Activated naive CD8-positive, alpha-beta T cell (primary cell): Measurements from ENCODE around the gene MICALL2.

Experiments
- H3K27ac Mint-ChIP-seq: one replicate; pipeline ENCODE4 v1.8.0; 2021; ENCODE audit warnings: mixed read lengths
- H3K27me3 Mint-ChIP-seq: one replicate; pipeline ENCODE4 v1.8.0; 2021; ENCODE audit warnings: mixed read lengths
- H3K36me3 Mint-ChIP-seq: one replicate; pipeline ENCODE4 v1.8.0; 2021; ENCODE audit warnings: mixed read lengths
- H3K4me1 Mint-ChIP-seq: one replicate; pipeline ENCODE4 v1.8.0; 2021; ENCODE audit warnings: low read depth, mixed read lengths
- H3K4me3 Mint-ChIP-seq: one replicate; pipeline ENCODE4 v1.8.0; 2021; ENCODE audit warnings: mild to moderate bottlenecking, mixed read lengths
- H3K9me3 Mint-ChIP-seq: one replicate; pipeline ENCODE4 v1.8.0; 2021; ENCODE audit warnings: low read depth, mixed read lengths

MICALL2 gene

GRCh38 chr7:1496531-1497292 is 37.4 kb upstream of the MICALL2 start:
- no peaks in the 10 kb centered on the region for H3K27me3 Mint-ChIP-seq
- no peak overlapping the region for H3K27ac Mint-ChIP-seq
- H3K9me3 Mint-ChIP-seq, result no peaks in the 10 kb centered on the region
- H3K4me1 Mint-ChIP-seq, result peaks cover 6% of the 10 kb centered on the region
- no peak overlapping the region for H3K4me3 Mint-ChIP-seq
- H3K36me3 Mint-ChIP-seq, result peaks cover 2% of the 10 kb centered on the region

GRCh38 chr7:1495564-1496242 is 36.4 kb upstream of the MICALL2 start:
- H3K27me3 Mint-ChIP-seq, result no peaks in the 10 kb centered on the region
- H3K36me3 Mint-ChIP-seq, result peaks cover 2% of the 10 kb centered on the region
- H3K4me3 Mint-ChIP-seq, result no peak overlapping the region
- peaks cover 2% of the 10 kb centered on the region for H3K4me1 Mint-ChIP-seq
- H3K9me3 Mint-ChIP-seq, result no peaks in the 10 kb centered on the region
- H3K27ac Mint-ChIP-seq, result no peak overlapping the region

DNA sequence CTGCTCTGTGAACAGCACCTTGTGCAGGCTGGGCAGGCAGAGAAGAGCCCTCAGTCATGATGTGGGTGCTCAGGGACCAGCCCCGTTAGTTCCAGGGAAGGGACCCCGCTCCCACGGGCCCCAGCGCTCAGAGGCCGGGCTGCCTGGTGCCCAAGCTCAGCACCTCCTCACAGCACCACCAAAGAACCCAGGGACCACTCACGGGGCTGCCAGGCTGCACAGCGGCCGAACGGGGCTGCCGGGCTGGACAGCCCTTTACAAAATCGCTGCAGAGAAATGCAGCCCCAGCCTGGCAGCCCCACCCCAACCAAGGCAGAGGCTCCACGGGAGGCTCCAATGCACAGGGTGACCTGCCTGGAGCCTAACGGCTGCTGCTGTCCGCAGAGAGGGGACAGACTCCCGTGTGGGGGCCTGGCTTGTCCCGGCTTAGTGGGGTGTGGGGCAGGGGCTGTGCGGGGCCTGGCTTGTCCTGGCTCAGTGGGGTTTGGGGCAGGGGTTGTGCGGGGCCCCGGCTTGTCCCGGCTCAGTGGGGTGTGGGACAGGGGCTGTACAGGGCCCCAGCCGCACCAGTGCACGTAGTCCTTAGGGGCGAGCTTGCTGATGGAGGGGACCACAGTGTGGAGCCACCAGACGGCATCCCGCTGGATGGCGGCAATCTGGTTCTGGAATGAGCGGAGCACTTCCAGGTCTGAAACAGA is 35.7 kb upstream of the MICALL2 start:
- Mint-ChIP-seq H3K27ac (no peak overlapping the region), H3K4me1 (peaks cover 2% of the 10 kb centered on the region), H3K27me3 (no peaks in the 10 kb centered on the region), H3K4me3 (no peak overlapping the region), H3K9me3 (no peaks in the 10 kb centered on the region), H3K36me3 (peaks cover 2% of the 10 kb centered on the region)

DNA sequence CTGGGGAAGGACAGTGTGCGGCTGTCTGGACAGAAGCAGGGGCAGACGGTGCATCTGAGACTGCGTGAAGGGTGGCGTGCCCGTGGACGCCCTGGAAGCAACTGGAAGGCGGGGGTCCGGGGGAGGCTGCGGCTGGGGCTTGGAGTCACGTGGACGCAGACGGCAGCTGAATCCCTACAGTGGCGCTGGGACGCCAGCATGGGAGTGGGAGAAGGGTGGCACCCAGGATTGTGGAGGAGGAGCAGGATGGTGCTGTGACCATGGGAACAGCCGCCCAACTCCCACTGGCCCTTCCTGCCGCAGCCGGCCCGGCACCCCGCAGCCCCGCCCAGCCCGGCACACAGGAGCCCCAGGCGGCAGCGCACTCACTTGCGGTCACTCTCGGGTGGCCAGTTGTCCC is 35.2 kb upstream of the MICALL2 start:
- Mint-ChIP-seq H3K36me3 (peaks cover 2% of the 10 kb centered on the region), H3K4me3 (no peak overlapping the region), H3K9me3 (no peaks in the 10 kb centered on the region), H3K27me3 (no peaks in the 10 kb centered on the region), H3K27ac (no peak overlapping the region), H3K4me1 (peaks cover 2% of the 10 kb centered on the region)

DNA sequence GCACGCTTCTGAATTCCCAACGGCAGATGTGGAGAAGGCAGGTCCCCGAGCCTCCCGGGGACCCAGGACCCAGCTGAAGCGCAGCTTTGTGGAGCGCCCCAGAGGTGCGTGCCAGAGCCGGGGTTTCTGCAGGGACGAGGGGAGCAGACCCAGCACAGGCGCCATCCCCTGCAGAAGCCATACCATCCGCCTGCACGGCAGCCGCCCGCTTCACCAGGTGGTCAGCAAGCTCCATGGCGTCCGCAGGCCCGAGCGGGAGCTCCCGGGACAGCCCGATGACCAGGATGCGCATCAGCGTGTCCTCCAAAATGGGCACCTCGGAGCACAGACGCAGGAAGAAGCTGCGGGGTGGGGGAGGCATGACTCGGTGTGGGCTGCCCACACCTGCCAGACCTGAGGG is 34.3 kb upstream of the MICALL2 start:
- Mint-ChIP-seq H3K27ac (no peak overlapping the region), H3K36me3 (peaks cover 2% of the 10 kb centered on the region), H3K9me3 (no peaks in the 10 kb centered on the region), H3K4me1 (peaks cover 2% of the 10 kb centered on the region), H3K4me3 (no peak overlapping the region), H3K27me3 (no peaks in the 10 kb centered on the region)

DNA sequence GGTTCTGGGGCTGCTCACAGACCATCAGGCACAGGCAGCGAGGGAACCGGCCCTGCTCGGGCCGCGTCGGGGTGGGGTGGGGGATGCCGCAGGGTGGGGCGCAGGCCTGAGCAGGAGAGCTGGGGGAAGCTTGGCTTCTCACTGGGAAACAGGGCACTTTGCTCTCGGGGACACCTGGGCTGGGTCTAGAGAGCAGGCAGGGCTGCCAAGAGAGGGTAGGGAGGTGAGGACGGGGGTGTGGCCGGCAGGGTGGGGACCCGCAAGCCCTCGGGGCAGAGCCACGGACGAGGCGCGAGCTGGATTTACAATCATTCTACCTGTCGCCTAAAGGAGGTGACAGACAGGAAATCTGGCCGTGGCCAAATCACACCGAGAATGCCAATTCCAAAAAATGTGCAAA is 33.9 kb upstream of the MICALL2 start:
- Mint-ChIP-seq H3K4me3 (no peak overlapping the region), H3K27me3 (no peaks in the 10 kb centered on the region), H3K9me3 (no peaks in the 10 kb centered on the region), H3K36me3 (peaks cover 2% of the 10 kb centered on the region), H3K27ac (no peak overlapping the region), H3K4me1 (peaks cover 2% of the 10 kb centered on the region)

DNA sequence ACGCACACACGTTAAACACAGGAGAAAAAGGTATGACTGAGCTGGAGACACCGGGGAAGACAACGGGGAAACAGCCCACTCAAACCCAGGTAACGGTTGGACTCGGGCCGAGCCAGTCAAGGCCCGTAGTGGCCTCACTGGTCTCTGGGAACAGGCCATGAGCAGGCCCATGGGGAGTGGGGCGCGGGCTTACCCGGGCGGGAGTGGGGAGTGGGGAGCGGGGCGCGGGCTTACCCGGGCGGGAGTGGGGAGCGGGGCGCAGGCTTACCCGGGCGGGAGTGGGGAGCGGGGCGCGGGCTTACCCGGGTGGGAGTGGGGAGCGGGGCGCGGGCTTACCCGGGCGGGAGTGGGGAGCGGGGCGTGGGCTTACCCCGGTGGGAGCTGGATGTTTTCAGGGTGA is 33.4 kb upstream of the MICALL2 start:
- no peaks in the 10 kb centered on the region for H3K27me3 Mint-ChIP-seq
- H3K36me3 Mint-ChIP-seq, result peaks cover 2% of the 10 kb centered on the region
- H3K27ac Mint-ChIP-seq, result no peak overlapping the region
- H3K4me3 Mint-ChIP-seq, result no peak overlapping the region
- H3K4me1 Mint-ChIP-seq, result peaks cover 2% of the 10 kb centered on the region
- no peaks in the 10 kb centered on the region for H3K9me3 Mint-ChIP-seq

DNA sequence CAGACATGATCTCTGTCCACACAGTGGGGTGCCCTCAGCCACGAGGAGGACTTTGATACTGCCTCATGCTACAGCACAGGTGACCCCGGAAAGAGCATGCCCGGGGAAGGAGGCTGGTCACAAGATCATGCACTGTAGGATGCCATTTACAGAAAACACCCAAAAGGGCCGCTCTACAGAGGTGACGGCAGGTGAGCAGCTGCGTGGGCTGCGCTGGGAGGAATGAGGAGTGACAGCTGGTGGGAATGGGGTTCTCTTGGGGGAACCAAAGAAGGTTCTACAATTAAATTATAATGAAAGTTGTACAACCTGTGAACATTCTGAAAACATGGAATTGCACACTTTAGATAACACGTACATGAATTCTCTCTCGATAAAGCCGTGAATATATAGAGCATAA is 33.0 kb upstream of the MICALL2 start:
- Mint-ChIP-seq H3K9me3 (no peaks in the 10 kb centered on the region), H3K4me3 (no peak overlapping the region), H3K27me3 (no peaks in the 10 kb centered on the region), H3K36me3 (peaks cover 2% of the 10 kb centered on the region), H3K4me1 (peaks cover 2% of the 10 kb centered on the region), H3K27ac (no peak overlapping the region)

- Mint-ChIP-seq H3K27me3 (no peaks in the 10 kb centered on the region), H3K36me3 (peaks cover 2% of the 10 kb centered on the region), H3K4me1 (peaks cover 2% of the 10 kb centered on the region), H3K27ac (no peak overlapping the region), H3K9me3 (no peaks in the 10 kb centered on the region), H3K4me3 (no peak overlapping the region)
Measured at GRCh38 chr7:1490837-1491236, 31.6 kb upstream of the MICALL2 start.

DNA sequence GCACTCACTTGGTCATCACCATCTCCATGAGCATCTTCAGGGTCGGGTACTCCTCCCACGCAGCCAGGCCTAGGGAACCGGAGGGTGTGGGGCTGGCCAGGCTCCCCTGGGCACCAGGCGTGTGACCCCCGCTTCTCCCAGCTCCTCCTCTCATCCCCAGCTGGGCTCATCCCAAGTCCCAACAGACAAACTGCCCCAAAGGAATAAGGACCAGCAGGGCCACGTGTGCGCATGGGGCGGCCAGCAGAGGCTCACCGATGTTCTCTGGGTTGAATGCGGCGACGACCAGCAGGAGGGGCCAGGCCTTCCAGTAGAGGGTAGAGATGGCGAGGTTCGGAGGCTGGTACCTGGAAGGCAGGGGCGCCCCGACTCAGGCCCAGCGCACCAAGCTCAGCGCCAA is 30.1 kb upstream of the MICALL2 start:
- no peaks in the 10 kb centered on the region for H3K9me3 Mint-ChIP-seq
- peaks cover 2% of the 10 kb centered on the region for H3K36me3 Mint-ChIP-seq
- H3K4me3 Mint-ChIP-seq, result no peak overlapping the region
- no peaks in the 10 kb centered on the region for H3K27me3 Mint-ChIP-seq
- peaks cover 2% of the 10 kb centered on the region for H3K4me1 Mint-ChIP-seq
- no peak overlapping the region for H3K27ac Mint-ChIP-seq

DNA sequence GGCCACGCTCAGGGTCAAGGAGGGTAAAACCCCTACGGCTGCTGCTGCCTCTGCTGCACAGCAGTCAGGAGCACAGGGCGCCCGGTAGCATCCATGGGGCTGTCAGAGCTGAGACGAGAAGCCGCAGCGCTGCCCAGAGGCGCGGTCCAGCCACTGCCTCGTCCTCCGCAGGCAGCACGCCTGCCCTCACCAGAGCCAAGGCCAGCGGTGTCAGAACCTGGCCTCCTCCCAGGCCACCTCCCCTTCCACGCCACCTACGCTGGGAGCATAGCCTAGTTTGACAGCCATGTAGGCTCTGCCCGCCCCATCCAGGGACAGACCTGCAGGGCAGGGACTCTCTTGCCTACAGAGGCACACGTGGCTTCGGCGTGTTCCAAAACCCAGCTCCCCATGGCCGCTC is 28.7 kb upstream of the MICALL2 start:
- H3K27ac Mint-ChIP-seq, result no peak overlapping the region
- no peaks in the 10 kb centered on the region for H3K9me3 Mint-ChIP-seq
- H3K36me3 Mint-ChIP-seq, result peaks cover 2% of the 10 kb centered on the region
- no peaks in the 10 kb centered on the region for H3K27me3 Mint-ChIP-seq
- no peak overlapping the region for H3K4me3 Mint-ChIP-seq
- peaks cover 2% of the 10 kb centered on the region for H3K4me1 Mint-ChIP-seq

DNA sequence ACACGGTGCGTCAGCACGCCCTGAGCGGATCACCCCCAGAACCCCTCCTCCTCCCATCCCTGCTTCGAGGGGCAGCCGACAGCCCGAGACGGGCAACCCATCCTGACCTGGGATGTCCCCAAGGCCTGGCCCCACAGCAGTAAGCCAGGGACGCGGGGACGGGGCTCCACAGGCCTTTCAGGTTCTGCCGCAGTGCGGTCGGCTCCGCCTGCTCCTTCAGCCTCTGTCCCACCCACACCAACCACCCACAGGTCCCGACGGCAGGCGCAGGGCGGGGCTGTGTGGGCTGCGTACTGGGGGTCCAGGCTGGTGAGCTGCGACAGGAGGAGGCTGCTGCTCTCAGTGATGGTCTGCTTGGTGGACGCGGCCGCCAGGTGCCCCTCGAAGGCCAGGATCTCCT is 28.2 kb upstream of the MICALL2 start:
- H3K27ac Mint-ChIP-seq, result no peak overlapping the region
- H3K36me3 Mint-ChIP-seq, result peaks cover 2% of the 10 kb centered on the region
- no peaks in the 10 kb centered on the region for H3K27me3 Mint-ChIP-seq
- peaks cover 1% of the 10 kb centered on the region for H3K4me1 Mint-ChIP-seq
- no peak overlapping the region for H3K4me3 Mint-ChIP-seq
- H3K9me3 Mint-ChIP-seq, result no peaks in the 10 kb centered on the region

GRCh38 chr7:1486571-1486970 is 27.3 kb upstream of the MICALL2 start:
- H3K36me3 Mint-ChIP-seq, result no peaks in the 10 kb centered on the region
- H3K27me3 Mint-ChIP-seq, result no peaks in the 10 kb centered on the region
- H3K4me1 Mint-ChIP-seq, result no peaks in the 10 kb centered on the region
- H3K9me3 Mint-ChIP-seq, result no peaks in the 10 kb centered on the region
- no peak overlapping the region for H3K27ac Mint-ChIP-seq
- H3K4me3 Mint-ChIP-seq, result no peak overlapping the region

DNA sequence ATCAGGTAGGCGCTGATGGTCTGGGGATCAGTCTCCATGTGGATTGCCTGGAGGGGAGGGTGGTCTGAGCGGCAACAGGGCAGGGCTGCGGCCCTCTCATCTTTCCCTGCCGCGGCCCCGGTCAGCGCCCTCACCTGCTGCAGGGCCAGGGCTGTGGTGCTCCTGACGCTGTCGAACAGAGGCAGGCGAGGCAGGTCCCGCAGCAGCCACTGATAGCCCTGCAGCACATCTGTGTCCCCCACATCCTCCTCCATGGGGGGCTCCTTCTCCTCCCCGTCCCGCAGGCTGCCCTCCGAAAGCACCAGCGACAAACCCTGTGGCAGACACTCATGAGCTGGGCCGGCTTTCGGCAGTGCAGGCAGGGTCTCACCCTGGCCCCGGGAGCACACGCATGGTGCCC is 25.9 kb upstream of the MICALL2 start:
- Mint-ChIP-seq H3K36me3 (no peaks in the 10 kb centered on the region), H3K27ac (no peak overlapping the region)

GRCh38 chr7:1484569-1484968 is 25.3 kb upstream of the MICALL2 start:
- no peaks in the 10 kb centered on the region for H3K27me3 Mint-ChIP-seq
- H3K36me3 Mint-ChIP-seq, result no peaks in the 10 kb centered on the region
- H3K4me3 Mint-ChIP-seq, result no peak overlapping the region
- no peaks in the 10 kb centered on the region for H3K4me1 Mint-ChIP-seq
- no peak overlapping the region for H3K27ac Mint-ChIP-seq
- H3K9me3 Mint-ChIP-seq, result no peaks in the 10 kb centered on the region

More for the DNA sequence above, 25.9 kb upstream of the MICALL2 start:
- Mint-ChIP-seq H3K9me3 (no peaks in the 10 kb centered on the region), H3K27me3 (no peaks in the 10 kb centered on the region), H3K4me3 (no peak overlapping the region), H3K4me1 (no peaks in the 10 kb centered on the region)
